Calu3 (cell line): ENCODE results near the gene KRT81. TPM values are rescaled to one million over a fixed set of nuclear protein-coding genes. Genes with fewer than 3 reads are reported as not detected.
"Not testable (repeated sequence)": the region's sequence is repeated elsewhere in the genome, so short reads cannot be mapped to it uniquely, and the experiment has no call there.

ENCODE experiments used
- BruUV-seq: library from RNA; stranded (reverse); fragments of 400-500 nt; replicated peaks from 2 replicates; lab custom pipeline; 2021; lab: Mats Ljungman, UMichigan
- CTCF ChIA-PET: fragments of 300-600 bp; sonication (Branson Sonifier 250); formaldehyde crosslinking; loops from one replicate; lab custom pipeline; 2022; ENCODE audit warnings: antibody characterized with exemption; lab: Charles Lee
- DNase-seq: peaks from one replicate; pipeline ENCODE4 v3.0.0; 2022
- H3K27ac Mint-ChIP-seq: one replicate; pipeline ENCODE4 v1.8.0; 2022; ENCODE audit warnings: mixed read lengths; ENCODE audit not compliant: unreplicated experiment
- H3K27me3 Mint-ChIP-seq: one replicate; pipeline ENCODE4 v1.8.0; 2022; ENCODE audit warnings: mixed read lengths; ENCODE audit not compliant: unreplicated experiment
- H3K36me3 Mint-ChIP-seq: one replicate; pipeline ENCODE4 v1.8.0; 2022; ENCODE audit warnings: mild to moderate bottlenecking, moderate library complexity, mixed read lengths; ENCODE audit not compliant: insufficient read depth, unreplicated experiment
- H3K4me1 Mint-ChIP-seq: one replicate; pipeline ENCODE4 v1.8.0; 2022; ENCODE audit warnings: mild to moderate bottlenecking, low read depth, mixed read lengths; ENCODE audit not compliant: unreplicated experiment
- H3K4me3 Mint-ChIP-seq: one replicate; pipeline ENCODE4 v1.8.0; 2022; ENCODE audit warnings: mild to moderate bottlenecking, low read depth, moderate library complexity, mixed read lengths; ENCODE audit not compliant: unreplicated experiment
- H3K9me3 Mint-ChIP-seq: one replicate; pipeline ENCODE4 v1.8.0; 2022; ENCODE audit warnings: low read depth, mixed read lengths; ENCODE audit not compliant: unreplicated experiment
- intact Hi-C: fragments of 100-400 bp; cut with micrococcal nuclease; formaldehyde crosslinking; loops from one replicate; pipeline ENCODE4 v1.10.0; 2022; ENCODE audit not compliant: unreplicated experiment
- total RNA-seq: library from RNA; stranded (reverse); gene quantifications from 2 replicates; pipeline ENCODE4 v1.2.3, GENCODE V29; 2022
- TF ChIP-seq, protein P1 (sequence below): fragments of 200-600 bp; IDR thresholded peaks from one replicate; pipeline ENCODE4 v1.8.0; 2022; ENCODE audit warnings: antibody characterized with exemption; ENCODE audit not compliant: unreplicated experiment

The KRT81 gene
- total RNA-seq, 1 experiment from 2014 or later, result 0.28 TPM

DNA sequence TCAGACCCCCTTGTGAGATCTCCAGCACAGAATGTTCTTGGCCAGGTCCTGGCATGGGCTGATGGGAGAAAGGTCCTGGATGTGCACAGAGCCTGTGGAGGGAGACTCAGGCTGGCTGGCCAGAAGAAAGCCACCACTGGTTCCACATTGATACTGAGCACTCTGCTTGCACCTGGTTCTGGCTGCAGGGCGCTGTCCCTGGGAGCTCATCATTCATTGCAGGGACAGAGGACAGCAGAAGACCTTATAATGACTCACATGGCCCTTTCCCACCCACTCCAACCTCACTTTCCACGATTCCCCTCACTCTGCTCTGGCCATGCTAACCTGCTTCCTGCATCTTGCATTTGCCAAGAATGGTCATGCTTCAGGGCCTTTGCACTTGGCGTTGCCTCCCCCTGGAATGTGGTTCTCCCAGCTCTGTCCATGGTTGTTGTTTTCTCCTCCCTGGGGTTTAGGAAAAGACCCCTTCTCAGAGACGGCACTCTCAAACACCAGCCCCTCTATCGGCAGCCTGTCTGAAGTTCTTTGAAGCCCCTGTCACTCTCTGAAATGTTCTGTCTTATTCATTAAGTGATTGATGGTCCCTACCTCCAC, 48.0 kb downstream of the KRT81 start:
- DNase-seq, result peak; percentile 49
- no TSS peak for BruUV-seq
- H3K9me3 Mint-ChIP-seq, result no peaks in the 10 kb centered on the region
- intact Hi-C loops, result loop anchor here (10.0 kb wide), 1 partner anchor 81 kb away; the partner anchor contains the start of gene KRT83
- H3K27me3 Mint-ChIP-seq, result no peaks in the 10 kb centered on the region
- peak overlapping the region; percentile 96 for H3K27ac Mint-ChIP-seq
- CTCF ChIA-PET, result interaction anchor here (1.2 to 1.6 kb wide), 2 partner anchors 11 to 96 kb away, joined by 4 to 10 read pairs; no protein-coding TSS in a partner anchor
- H3K4me3 Mint-ChIP-seq, result peak overlapping the region; percentile 61
- peaks cover 98% of the 10 kb centered on the region for H3K36me3 Mint-ChIP-seq
- TF ChIP-seq, protein P1, sequence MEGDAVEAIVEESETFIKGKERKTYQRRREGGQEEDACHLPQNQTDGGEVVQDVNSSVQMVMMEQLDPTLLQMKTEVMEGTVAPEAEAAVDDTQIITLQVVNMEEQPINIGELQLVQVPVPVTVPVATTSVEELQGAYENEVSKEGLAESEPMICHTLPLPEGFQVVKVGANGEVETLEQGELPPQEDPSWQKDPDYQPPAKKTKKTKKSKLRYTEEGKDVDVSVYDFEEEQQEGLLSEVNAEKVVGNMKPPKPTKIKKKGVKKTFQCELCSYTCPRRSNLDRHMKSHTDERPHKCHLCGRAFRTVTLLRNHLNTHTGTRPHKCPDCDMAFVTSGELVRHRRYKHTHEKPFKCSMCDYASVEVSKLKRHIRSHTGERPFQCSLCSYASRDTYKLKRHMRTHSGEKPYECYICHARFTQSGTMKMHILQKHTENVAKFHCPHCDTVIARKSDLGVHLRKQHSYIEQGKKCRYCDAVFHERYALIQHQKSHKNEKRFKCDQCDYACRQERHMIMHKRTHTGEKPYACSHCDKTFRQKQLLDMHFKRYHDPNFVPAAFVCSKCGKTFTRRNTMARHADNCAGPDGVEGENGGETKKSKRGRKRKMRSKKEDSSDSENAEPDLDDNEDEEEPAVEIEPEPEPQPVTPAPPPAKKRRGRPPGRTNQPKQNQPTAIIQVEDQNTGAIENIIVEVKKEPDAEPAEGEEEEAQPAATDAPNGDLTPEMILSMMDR, result no peak
- peaks cover 71% of the 10 kb centered on the region for H3K4me1 Mint-ChIP-seq

DNA sequence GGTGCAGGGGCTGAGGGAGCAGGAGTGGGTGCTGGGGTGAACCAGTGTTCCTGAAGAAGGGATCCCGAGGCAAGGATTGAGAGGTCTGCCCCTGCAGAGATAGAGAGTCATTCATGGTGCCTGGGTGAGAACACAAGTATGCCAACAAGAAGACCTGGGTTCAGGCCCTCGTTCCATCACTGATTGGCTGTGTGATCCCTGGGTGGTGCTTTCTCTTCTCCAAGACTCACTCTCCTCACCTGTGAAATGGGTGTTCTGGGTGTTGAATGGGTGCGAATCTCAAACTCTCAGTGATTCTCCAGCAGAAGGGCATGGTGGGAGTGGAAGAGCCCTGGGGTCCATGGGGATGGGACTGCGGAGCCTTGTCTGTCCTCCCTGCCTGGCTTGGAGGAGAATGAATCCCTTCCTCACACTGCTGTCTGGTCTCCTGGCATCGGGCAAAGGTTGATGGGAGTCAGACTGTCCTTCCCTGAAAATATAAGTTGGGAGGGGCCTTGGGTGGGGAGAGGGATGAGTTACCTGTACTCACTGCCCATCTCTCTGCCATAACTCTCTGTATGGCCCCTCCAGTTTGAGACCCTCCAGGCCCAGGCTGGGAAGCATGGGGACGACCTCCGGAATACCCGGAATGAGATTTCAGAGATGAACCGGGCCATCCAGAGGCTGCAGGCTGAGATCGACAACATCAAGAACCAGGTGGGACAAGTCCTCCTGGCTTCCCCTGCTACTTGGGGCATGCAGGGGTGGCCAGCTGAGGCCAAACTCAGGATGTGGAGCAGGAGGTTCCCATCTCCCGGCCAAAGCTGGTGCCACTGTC, 48.7 kb downstream of the KRT81 start:
- peaks cover 70% of the 10 kb centered on the region for H3K4me1 Mint-ChIP-seq
- no TSS peak for BruUV-seq
- H3K27me3 Mint-ChIP-seq, result no peaks in the 10 kb centered on the region
- intact Hi-C loops, result loop anchor here (10.0 kb wide), 1 partner anchor 82 kb away; the partner anchor contains the start of gene KRT83
- H3K9me3 Mint-ChIP-seq, result no peaks in the 10 kb centered on the region
- H3K27ac Mint-ChIP-seq, result peak overlapping the region; percentile 96
- peak overlapping the region; percentile 30 for H3K4me3 Mint-ChIP-seq
- CTCF ChIA-PET, result no interaction called here
- DNase-seq, result no peak
- TF ChIP-seq, protein P1, result no peak
- H3K36me3 Mint-ChIP-seq, result peaks cover 98% of the 10 kb centered on the region

DNA sequence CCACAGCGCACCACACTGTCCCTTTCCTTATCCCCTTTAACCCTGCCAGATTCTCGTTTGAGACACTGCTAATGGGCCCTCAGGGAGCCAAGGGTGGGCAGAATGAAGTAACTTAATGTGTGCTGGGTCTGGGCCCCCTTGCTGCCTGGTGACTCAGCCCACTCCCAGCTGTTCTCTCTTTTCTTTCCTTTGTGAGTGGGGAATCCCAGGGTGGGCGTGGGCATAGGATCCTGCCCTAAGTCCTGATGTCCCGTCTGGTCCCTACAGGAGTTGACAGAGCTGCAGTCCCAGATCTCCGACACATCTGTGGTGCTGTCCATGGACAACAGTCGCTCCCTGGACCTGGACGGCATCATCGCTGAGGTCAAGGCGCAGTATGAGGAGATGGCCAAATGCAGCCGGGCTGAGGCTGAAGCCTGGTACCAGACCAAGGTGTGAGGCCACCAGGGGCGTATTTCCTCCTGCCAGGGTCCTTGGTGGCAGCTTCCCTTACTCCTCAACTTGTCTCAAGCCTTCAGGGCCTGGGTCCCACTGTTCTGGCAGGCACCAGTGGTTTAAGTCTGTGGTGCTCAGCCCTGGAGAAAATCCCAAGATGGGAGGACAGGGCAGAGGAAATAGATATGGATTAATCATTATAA, 50.0 kb downstream of the KRT81 start:
- Mint-ChIP-seq H3K27me3 (no peaks in the 10 kb centered on the region), H3K27ac (peak overlapping the region; percentile 96), H3K4me3 (no peak overlapping the region), H3K9me3 (no peaks in the 10 kb centered on the region), H3K4me1 (peaks cover 65% of the 10 kb centered on the region), H3K36me3 (peaks cover 98% of the 10 kb centered on the region)
- peak; percentile 20 for DNase-seq
- CTCF ChIA-PET, result interaction anchor here (1.2 kb wide), 1 partner anchor 20 kb away, joined by 3 read pairs; no protein-coding TSS in a partner anchor
- TF ChIP-seq, protein P1, result no peak
- BruUV-seq, result no TSS peak
- intact Hi-C loops, result loop anchor here (10.0 kb wide), 1 partner anchor 83 kb away; the partner anchor contains the start of gene KRT83

DNA sequence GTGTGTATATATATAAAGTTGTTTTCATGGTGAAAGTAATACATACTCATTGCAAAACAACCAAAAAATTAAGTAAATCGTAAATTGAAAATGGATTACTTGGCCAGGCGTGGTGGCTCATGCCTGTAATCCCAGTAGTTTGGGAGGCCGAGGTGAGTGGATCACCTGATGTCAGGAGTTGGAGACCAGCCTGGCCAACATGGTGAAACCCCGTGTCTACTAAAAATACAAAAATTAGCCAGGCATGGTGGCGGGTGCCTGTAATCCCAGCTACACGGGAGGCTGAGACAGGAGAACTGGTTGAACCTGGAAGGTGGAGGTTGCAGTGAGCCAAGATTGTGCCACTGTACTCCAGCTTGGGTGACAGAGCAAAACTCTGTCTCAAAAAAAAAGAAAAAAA, 51.1 kb downstream of the KRT81 start:
- H3K27me3 Mint-ChIP-seq, H3K27ac Mint-ChIP-seq, DNase-seq, CTCF ChIA-PET, H3K4me3 Mint-ChIP-seq, H3K9me3 Mint-ChIP-seq, BruUV-seq: not testable (repeated sequence)
- intact Hi-C loops, result loop anchor here (10.0 kb wide), 1 partner anchor 85 kb away; the partner anchor contains the start of gene KRT83
- peaks cover 98% of the 10 kb centered on the region for H3K36me3 Mint-ChIP-seq
- peaks cover 62% of the 10 kb centered on the region for H3K4me1 Mint-ChIP-seq
